GM12801 (cell line): ENCODE measurements around the gene WWP2.

Experiments
- TF ChIP-seq, protein P1 (sequence below): IDR thresholded peaks from one replicate; pipeline ENCODE4 v1.5.1; 2011; ENCODE audit warnings: control low read depth; ENCODE audit not compliant: insufficient read length; ENCODE audit errors: extremely low read depth

Gene WWP2

GRCh38 chr16:69934044-69934443, 171.9 kb downstream of the WWP2 start:
- TF ChIP-seq, protein P1, sequence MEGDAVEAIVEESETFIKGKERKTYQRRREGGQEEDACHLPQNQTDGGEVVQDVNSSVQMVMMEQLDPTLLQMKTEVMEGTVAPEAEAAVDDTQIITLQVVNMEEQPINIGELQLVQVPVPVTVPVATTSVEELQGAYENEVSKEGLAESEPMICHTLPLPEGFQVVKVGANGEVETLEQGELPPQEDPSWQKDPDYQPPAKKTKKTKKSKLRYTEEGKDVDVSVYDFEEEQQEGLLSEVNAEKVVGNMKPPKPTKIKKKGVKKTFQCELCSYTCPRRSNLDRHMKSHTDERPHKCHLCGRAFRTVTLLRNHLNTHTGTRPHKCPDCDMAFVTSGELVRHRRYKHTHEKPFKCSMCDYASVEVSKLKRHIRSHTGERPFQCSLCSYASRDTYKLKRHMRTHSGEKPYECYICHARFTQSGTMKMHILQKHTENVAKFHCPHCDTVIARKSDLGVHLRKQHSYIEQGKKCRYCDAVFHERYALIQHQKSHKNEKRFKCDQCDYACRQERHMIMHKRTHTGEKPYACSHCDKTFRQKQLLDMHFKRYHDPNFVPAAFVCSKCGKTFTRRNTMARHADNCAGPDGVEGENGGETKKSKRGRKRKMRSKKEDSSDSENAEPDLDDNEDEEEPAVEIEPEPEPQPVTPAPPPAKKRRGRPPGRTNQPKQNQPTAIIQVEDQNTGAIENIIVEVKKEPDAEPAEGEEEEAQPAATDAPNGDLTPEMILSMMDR, result no peak

- TF ChIP-seq, protein P1, result no peak
Observed at GRCh38 chr16:69934751-69935150, 172.6 kb downstream of the WWP2 start.

DNA sequence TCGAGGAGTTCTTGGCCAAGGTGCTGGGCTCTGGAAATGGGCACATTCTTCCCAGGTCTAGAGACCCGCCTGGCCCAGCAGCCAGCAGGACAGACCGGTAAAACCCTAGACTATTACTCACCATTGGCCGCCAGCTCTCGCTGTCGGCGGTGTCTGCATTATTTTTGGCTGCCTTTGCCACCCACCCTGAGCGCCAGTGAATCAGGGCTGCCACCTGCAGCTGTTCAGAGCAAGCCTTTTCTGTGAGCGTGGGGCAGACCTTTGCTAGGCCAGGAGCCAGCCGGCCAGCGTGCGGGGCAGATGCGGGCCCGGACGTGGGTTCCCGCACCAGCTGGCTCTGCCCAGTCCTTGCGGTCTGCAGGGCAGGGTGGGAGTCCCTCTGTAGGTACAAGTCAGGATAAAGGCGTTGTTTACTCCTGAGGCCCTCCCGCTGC, 173.2 kb downstream of the WWP2 start:
- TF ChIP-seq, protein P1, result no peak

GRCh38 chr16:69935740-69936139, 173.6 kb downstream of the WWP2 start:
- TF ChIP-seq, protein P1, result no peak

DNA sequence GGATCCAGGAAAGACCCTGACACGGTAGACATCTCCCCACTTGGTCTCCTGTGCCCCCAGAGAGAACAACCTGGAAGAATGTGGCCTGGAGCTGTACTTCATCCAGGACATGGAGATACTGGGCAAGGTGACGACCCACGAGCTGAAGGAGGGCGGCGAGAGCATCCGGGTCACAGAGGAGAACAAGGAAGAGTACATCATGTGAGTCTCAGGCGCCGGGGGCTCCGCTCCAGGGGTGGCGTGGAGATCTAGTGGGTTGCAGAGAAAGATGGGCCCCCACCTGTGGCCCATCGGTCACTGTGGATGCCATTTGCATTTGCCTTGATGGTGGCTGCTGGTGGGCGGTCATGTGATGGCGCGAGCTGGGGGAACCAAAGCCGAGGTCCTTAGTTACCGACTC, 174.1 kb downstream of the WWP2 start:
- TF ChIP-seq, protein P1, result no peak

- TF ChIP-seq, protein P1, result no peak
Observed at GRCh38 chr16:69936751-69937211, 174.6 kb downstream of the WWP2 start.

DNA sequence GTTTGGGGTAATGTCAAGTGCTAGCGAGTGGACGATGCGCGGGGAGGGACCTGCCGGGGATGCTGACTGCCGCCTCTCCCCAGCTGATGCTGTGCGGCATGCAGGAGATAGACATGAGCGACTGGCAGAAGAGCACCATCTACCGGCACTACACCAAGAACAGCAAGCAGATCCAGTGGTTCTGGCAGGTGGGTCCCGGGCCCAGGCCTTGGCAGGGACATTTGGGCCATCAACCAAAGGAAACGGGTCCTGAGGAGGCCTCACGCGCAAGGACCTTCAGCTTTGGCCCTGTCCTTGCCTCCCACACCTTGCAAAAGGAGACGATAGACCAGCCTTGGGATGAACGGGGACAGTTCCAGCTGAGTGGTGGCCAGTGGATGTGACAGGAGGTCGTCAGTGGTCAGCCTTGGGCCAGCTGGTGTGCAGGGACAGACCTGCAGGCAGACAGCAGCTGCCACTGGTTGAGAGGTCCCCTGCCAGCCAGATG, 175.4 kb downstream of the WWP2 start:
- TF ChIP-seq, protein P1, result no peak
